NCI-H1694 treated with DMSO at 0.1 percent for 48 hours (cell line): ENCODE measurements around the gene FHOD1.

Experiments
- DNase-seq: peaks from one replicate; lab custom pipeline; 2025; lab: John Stamatoyannopoulos, UW

FHOD1 gene

DNA sequence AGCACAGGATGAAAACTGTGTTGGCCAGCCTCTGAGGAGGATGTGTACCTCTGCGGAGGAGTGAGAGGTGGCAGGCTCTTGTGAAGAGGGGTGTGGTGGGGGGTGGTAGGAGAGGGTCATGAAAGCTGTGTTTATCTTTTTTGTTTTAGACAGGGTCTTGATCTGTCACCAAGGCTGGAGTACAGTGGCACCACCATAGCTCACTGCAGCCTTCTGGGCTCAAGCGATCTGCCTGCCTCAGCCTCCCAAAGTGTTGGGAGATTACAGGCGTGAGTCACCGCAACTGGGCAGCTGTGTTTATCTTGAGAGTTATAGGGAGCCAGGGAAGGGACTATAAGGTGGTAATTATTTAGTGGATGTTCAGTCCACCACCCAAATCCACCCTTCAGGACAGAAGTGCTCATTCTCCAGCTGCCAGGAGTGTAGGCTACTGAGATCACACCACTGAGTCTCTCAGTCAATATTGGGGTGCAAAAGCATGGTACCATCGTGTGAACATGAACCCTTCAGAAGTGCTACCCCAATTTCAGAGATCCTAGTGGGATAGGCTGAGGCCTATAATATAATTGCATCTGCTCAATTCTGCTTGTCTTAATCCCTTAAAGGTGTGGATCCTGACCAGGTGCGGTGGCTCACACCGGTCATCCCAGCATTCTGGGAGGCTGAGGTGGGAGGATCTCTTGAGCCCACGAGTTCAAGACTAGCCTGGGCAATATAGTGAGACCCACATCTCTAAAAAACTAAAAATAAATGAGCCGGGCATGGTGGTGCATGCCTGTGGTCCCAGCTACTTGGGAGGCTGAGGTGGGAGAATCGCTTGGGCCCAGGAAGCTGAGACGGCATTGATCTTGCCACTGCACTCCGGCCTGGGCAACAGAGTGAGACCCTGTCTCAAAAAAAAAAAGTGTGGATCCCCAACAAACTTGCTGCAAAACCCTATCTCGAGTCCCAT, 56.6 kb downstream of the FHOD1 start:
- no peak for DNase-seq

GRCh38 chr16:67190041-67190440, 57.2 kb downstream of the FHOD1 start, which contains the start of gene EXOC3L1:
Gene EXOC3L1 (minus strand): TSS chr16:67190136. CDS start chr16:67189676, 460 bp downstream.
- no peak for DNase-seq

DNA sequence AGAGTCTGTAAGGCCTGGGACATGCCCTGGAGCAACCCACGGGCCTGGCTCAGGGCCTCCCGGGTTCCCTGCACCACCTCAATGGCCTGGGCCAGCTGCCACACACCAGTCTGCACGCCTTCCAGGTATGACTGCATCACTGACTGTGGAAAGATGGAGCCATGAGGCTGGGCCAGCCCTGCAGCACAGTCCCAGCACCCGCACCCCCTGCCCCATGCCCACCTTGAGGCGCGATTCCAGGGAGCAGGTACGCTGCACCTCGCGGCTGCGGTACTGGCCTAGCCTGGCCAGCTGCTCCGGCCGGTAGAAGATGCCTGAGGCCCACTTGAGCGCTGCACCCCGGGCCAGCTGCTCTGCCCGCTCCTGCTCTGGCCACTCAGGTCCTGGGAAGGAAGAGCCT, 58.5 kb downstream of the FHOD1 start:
- DNase-seq, result no peak

DNA sequence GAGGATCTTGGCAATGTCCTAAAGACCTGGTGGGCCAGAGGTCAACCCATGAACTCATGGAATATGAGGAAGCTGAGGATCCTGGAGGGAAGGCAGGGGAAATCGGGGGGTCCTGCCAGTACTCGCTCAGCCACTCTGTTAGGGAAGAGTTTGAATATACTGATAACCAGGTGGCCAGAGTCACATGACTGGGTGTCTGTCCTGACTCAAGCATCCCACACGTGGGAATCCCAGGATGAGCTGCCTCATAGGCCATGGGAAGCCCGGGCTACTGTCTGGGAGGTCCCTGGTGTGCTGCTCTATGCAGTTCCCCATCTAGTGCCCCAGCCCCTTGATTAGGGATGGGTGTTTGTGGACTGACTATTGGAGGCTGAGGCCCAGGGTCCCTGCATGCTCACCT, 59.0 kb downstream of the FHOD1 start:
- no peak for DNase-seq

DNA sequence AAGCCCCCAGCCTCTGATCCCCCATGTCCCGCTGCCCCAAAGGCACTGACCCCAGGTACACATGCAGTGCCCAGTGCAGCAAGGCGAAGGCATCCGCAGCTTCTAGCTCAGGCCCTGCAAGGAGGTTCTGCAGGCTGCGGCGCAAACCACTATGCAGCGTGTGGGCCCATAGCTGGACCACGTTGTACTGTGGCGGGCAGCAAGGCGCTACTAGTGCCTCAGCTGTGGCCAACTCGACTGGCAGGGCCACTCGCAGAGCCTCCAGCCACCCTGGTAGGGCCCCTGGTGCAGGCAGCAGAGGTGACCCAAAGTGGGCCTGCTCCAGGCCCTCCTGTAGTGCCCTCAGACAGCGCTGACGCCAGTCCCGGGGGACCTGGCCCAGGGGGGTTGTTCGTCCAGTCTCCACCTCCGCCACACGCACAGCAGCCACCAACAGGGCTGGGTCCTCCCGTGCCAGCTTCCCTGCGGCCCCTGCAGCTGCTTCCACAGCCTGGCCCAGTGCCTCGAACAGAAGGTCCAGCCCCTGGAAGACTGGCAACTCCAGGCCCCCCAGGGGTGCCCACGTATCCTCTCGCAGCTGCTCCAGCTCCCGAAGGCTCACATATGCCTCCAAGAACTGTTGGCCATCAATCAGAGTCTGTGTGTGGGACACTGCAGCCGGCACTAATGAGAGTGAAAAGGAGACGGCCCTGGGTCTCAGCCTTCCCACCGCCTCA, 59.9 kb downstream of the FHOD1 start:
- no peak for DNase-seq

- DNase-seq, result no peak
These were observed 60.7 kb downstream of the FHOD1 start for GRCh38 chr16:67186550-67186950.

- no peak for DNase-seq
These were observed 61.6 kb downstream of the FHOD1 start for GRCh38 chr16:67185651-67186134.

DNA sequence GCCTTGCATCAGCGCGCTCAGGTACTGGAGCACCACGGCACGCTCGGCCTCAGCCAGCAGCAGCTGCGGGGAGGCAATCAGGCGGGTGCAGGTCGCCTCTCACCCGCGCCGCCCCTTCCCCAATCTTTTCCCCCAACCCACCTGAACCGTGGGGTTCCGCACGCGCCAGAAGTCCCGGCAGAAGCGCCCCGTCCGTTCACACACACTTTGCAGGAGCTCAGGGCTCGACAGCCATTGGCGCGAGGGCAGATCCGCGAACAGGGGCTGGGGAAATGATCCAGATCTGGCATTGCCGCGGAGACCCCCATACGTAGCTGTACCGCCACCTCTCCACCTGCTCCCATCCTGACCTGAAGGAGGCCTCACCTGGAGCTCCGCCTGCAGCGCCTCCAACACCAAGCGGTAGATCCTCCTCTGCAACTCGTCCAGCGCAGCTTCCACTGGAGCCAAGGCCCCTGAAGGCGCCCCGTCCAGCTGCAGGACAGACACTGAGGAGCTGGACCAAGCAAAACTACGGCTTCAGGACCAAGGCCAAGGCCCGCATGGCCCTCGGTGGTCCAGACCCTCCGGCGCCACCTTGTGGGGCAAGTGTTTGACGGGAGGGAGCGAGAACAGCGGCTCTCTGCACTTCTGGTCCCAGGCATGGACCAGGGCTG, 62.2 kb downstream of the FHOD1 start:
- peak; percentile 6 for DNase-seq

DNA sequence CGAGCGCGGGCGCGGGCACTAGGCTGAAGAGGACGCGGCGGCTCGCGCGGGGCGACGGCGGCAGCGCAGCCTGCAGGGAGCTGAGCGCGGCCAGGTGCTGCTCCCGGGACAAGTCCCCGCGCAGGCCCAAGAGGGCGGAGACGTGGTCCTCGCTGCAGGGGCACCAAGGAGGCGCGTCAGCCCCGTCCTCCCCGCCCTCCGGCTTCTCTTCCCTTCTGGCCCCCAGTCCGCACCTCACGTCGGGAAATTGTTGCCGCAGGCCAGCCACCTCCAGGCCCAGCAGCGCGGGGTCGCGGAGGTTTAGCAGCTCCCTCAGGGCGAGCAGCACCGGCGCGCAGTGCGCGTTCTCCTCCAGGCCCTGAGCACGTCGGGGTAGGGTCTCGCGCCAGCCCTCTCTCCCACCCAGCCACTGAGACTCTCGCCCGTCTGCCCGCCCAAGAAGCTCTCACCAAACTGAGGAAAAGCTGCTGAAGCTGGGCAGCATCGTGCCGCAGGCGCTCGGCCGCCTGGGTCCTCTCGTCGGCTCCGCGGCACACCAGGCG, 62.8 kb downstream of the FHOD1 start:
- DNase-seq, result no peak

DNA sequence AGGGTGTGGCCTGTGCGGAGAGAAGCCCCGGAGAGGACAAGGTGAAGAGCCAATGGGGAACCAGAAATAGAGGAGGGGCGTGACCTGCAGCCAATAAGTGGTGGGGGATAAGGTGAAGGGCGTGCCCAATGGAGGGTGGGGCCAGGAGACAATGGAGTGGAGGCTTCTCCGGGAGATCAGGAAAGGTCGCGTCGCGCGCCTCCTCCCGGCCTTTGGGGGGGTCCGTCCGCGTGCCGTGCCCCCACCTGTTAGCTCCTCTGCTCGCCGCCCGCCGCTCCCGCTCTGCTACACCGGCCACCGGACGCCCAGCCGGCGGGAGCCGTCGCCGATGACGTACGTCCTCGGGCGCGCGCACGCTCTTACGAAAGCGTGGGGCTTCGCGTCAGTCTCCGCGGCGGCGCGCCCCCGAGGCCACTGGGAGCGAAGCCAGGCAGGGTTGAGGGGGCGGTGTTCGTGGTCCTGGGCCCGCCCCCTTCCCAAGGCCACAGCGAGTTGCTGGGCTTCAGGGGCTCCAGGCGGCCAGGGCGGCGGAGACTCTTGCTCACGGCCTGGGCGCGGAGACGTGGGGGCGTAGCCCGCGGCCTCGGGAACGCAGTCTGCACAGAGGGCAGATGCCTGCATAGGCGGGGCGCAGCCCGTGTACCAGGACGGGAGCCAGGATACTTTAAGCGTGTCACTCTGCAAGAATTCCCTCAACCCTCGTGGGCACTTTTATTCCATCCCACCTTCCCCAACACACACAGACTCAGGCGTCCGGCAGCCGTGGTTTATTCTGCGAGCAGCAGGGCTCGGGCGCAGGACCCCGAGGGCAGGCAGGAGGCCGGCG, 63.4 kb downstream of the FHOD1 start, which contains the start of gene MATCAP1:
MATCAP1 (minus strand) TSS at position 337 of the 826 bp plus-strand sequence. CDS start 3,353 bp downstream, outside the sequence.
- DNase-seq, result peak; percentile 97

DNA sequence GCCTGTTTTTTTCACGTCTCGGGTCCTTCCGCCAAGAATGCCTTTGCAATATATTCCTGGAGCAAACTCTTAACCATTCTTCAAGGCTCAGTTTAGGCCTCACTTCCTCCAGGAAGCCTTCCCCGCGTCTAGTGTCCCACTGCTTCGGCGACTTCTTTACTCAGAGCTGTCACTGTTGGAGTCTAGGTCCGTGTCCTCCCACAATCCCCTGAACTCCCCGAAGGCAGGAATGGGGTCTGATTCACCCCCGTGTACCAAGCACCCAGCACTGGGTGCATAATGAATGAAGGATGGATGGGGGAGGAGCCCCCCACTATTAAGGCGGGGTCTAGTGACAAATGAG, 64.0 kb downstream of the FHOD1 start:
- DNase-seq, result no peak

DNA sequence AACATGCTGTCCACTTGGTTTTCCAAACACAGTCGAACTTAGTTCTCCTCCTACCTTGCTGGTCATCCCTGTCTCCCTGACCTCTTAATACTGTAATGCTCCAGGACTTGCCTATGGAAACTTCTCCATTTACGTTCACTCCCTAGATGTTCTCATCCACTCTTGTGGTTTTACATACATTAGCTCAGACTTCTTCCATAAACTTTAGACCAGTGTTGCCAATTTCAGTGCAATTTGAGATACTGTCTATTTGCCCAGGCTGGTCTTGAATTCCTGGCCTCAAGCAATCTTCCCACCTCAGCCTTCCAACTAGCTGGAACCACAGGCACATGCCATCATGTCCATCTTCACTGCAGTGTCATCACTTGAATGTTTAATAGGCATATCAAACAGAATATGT, 65.0 kb downstream of the FHOD1 start:
- no peak for DNase-seq

GRCh38 chr16:67181346-67181745, 65.9 kb downstream of the FHOD1 start:
- no peak for DNase-seq

- DNase-seq, result no peak
These were observed 67.1 kb downstream of the FHOD1 start for GRCh38 chr16:67180166-67180565.

DNA sequence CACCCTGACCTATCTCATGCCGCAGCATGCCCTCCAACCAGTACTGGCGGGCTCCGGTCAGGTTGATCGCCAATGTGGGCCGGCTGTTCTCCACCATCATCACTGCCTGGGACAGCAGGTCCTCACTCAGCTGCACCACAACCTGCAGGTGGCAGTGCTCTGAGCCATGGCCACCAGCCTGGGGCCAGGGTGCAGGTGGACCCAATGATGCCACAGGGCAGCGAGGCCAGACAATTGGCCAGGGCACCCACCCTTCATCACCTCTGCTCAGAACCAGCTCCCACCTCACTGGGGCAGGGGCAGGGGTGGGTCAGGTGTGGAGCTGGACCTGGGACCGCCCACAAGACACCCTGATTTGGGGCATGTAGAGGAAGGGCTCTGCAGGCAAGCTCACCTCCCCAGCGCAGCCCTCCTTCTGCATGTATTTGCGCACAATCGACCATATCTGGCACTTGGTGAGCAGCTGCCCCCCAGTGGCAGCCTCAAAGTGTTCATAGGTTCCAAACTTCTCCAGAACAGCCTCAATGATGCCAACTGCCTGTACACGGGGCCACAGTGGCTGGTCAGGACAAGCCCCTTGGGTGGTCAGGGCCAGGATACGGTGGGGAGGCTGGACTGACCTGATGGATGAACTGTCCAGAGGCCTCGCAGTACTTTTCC, 67.7 kb downstream of the FHOD1 start:
- no peak for DNase-seq
